NCI-H2196 (cell line): ENCODE data around the gene DYSF.

Source experiments
- DNase-seq: peaks from one replicate; lab custom pipeline; 2025; ENCODE audit not compliant: unreplicated experiment; lab: John Stamatoyannopoulos, UW

The DYSF gene

GRCh38 chr2:71564790-71565189 lies 111.4 kb downstream of the DYSF start:
- no peak for DNase-seq

DNA sequence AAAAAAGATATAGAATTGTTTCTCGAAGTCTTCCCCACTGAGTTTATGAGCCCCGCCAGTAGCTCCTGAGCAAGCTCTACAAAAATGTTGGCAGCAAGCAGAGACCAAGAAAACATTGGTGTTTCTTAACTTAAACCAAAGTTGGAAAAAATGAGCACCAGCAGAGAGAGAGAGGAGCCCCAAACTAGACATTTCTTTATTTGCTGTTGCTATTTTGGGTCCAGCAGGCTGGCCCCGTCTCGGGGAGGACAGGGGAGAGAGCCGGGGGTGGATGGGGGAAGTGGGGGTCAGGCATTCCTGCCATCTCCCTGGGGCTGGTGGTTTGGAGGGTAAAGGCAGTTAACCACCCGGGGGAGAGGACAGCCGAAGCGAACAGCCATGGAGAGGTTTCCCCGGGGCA lies 113.0 kb downstream of the DYSF start:
- DNase-seq: no peak

- no peak for DNase-seq
Observed at GRCh38 chr2:71567625-71568024, 114.3 kb downstream of the DYSF start.

- DNase-seq: no peak
Observed at GRCh38 chr2:71568103-71568502, 114.7 kb downstream of the DYSF start.

GRCh38 chr2:71570511-71570910 lies 117.2 kb downstream of the DYSF start:
- DNase-seq: no peak

DNA sequence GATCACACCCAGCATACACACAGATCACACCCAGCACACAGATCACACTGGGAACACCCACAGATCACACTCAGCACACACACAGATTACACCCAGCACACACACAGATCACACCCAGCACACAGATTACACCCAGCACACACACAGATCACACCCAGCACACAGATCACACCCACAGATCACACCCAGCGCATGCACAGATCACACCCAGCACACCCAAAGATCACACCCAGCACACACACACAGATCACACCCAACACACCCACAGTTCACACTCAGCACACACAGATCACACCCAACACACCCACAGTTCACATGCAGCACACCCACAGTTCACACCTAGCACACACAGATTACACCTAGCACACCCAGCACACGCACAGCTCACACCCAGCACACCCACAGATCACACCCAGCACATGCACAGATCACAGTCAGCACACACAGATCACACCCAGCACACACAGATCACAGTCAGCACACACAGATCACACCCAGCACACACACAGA lies 117.6 kb downstream of the DYSF start:
- DNase-seq: no peak

DNA sequence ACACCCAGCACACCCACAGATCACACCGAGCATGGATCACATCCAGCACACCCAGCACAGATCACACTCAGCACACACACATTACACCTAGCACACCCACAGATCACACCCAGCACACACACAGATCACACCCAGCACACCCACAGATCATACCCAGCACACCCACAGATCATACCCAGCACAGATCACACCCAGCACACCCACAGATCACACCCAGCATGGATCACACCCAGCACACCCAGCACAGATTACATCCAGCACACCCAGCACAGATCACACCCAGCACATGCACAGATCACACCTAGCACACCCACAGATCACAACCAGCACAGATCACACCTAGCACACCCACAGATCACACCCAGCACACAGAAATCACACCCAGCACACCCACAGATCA lies 118.6 kb downstream of the DYSF start:
- no peak for DNase-seq

- no peak for DNase-seq
Observed at GRCh38 chr2:71575966-71576365, 122.6 kb downstream of the DYSF start.

GRCh38 chr2:71576541-71576940 lies 123.2 kb downstream of the DYSF start:
- no peak for DNase-seq

DNA sequence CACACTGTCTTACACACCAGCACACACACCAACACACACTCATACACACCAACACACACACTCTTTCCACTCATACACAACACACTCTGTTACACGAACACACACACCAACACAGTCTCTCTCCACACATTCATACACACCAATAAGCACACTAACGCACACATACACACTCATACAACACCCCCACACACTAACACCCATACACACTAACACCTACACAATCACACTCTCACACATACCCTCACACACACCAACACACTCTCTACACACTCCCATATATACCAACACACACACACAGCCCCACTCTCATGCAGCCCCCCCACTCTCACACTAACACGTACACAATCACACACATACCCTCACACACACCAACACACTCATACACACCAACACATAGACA lies 123.8 kb downstream of the DYSF start:
- DNase-seq: no peak

GRCh38 chr2:71578767-71579342 lies 125.5 kb downstream of the DYSF start:
- no peak for DNase-seq

- no peak for DNase-seq
Observed at GRCh38 chr2:71581026-71581425, 127.7 kb downstream of the DYSF start.

DNA sequence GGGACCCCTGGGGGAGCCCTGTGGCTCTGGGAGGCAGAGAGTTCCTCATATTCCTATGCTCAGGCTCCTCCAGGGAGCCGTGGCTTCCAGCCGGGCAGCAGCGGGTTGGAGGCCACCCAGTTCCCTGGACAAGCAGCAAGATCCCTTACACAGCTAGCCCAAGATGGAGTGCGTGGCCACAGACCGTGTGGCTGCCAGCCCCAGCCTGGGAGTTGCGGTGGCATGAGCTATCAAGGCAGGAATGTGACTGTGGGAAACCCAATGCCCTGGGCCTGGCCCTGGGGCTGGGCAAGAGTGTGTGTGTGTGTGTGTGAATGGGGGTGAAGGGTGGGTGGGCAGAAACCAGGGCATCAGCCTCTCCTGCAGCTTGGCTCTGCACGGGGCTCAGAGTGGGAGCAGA lies 130.5 kb downstream of the DYSF start:
- no peak for DNase-seq

- DNase-seq: no peak
Observed at GRCh38 chr2:71586471-71586870, 133.1 kb downstream of the DYSF start.

DNA sequence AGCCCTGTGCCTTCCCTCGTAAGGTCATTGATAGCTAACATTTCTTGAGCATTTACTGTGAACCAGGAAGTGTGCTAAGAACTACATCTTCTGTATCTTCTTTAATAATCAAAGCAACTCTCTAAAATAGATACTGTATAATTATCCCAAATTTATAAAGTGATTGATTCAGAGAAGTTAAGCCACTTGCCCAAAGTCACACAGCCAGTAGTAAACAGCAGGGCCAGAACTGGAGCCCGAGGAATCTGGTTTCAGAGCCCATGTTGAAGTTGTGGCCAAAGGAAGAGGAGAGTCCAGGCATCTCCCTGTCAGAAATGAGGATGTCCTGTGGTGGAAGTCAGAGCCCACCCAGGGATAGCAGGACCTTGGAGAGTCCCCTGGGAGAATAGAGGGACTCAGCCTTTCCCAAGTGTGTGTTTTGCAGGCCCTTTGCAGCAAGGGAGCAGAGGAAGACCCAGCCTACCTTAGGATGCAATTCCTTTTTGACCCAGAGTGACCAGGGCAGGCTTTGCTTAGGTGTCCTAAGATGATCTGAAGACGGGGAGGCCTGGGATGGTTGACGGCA lies 134.2 kb downstream of the DYSF start:
- DNase-seq: no peak

DNA sequence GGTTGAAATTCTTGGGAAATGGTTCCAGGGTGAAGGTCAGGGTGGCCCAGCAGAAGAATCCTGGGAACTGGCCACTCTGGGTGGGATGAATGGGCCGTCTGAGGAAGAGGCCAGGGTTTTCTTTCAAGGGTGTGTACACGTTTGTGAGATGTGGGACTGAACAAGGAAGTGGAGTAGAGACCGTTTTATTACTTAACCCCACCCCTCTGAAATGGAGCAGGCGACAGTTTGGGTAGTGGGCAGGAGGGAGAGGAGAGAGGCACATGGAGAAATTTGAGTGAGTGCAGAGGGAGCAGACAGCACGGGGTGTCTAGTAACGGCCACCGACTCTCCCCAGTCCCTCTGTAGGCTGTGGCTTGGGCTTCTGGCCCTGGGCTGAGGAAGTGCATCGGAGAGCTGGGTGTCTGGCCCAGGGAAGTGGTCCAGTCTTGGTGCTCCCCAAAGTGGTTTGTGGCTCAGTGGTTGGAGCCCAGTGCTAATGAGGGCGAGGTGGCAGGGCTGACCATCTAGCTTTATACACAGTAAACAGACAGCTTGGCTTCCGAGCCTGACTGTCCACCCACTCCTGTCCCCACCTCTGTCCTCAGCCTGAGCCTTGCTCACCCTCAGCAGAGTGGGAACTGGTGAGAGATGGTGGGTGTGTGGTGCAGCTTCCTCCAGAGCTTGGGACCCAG lies 135.3 kb downstream of the DYSF start:
- DNase-seq: no peak

GRCh38 chr2:71589763-71590162 lies 136.4 kb downstream of the DYSF start:
- DNase-seq: no peak

DNA sequence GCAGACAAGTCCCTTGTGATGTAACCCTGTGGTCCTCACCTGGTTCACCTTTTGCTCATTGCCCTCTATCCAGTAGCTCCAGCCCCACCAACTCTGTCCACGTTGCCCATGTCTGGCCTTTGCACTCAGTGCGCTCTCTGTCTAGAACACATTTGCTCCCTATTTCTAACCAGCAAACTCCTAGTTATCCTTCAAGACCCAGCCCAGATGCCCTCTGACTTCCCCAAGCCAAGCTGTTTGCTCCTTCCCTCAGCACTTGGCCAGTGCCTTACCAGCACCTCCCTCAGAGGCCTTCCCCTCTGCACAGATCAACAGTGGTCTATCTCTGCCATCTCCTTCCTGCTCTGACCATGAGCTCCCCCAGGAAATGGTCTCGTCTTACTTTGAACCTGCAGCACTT lies 137.7 kb downstream of the DYSF start:
- DNase-seq: no peak

DNA sequence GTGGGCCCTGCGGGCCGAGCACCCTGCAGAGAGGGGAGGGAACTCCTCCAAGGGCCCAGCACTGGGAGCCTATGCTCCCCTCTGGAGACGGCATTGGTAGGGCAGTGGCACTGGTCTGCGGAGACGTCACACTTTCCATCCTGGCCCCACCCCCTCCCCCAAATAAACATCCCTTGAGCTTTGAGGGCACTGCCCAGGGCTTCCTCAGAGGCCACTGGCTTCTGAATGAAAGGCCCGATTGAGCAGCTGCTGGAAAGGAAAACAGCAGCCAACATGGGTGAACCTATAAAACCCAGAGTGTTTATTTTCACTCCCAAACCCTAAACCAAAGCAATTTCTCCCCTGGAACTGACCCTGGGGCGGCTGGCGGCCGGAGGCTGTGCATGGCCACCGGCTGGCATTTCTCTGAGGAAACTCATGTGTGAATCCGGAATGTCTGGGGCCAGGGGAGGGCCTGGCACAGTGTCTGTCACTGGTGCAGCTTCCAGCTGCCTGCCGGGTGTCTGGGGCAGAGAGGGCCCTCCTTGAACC lies 138.9 kb downstream of the DYSF start:
- no peak for DNase-seq

DNA sequence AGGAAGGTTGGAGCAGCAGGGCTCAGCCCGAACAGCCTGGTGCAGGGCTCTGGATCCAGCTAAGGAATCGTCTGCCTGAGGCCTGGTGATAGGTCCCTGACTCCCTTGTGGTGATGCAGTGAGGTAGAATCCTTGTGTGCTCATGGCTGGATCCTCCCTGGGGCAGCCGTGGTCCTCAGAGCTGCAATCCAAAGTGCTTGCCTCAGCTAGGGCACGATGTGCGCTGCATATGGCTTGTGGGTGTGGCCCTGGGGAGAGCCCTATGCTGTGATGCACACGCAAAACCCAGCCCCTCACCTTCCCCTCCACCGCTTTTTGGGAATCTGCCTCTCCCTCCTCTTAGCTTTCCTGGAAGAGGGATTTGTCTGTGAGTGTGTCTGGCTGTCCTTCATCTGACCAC lies 142.2 kb downstream of the DYSF start:
- no peak for DNase-seq

GRCh38 chr2:71596011-71596410 lies 142.7 kb downstream of the DYSF start:
- no peak for DNase-seq

GRCh38 chr2:71597756-71598155 lies 144.4 kb downstream of the DYSF start:
- DNase-seq: no peak
